ENCODE measurements around the gene SPATA9.

The SPATA9 gene, protein sequence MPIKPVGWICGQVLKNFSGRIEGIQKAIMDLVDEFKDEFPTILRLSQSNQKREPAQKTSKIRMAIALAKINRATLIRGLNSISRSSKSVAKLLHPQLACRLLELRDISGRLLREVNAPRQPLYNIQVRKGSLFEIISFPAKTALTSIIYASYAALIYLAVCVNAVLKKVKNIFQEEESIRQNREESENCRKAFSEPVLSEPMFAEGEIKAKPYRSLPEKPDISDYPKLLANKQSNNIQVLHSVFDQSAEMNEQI

DNA sequence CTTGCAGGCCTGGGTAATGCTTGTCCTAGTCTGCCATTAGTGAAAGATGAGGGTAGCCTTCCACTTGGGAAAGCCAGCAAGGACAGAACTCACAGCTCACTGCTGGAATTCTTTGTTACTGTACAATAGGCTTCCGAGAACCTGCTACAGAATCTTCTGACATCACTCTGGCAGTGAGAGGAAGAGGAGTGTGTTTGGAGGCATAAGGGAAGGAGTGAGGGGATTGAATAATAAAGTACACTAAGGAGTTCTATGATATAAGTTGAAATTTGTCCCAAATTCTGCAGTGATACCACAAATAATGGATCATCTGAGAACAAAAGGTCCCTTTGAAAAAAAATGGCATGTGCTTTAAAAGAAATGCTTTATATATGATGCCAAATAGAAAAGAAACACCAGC is at the start of gene SPATA9:
Gene SPATA9 (minus strand): TSS at position 101 of the 400 bp plus-strand sequence. CDS start 137 bp downstream, outside the sequence.
- DNase-seq (ENCODE audit: low spot score), result no peak

DNA sequence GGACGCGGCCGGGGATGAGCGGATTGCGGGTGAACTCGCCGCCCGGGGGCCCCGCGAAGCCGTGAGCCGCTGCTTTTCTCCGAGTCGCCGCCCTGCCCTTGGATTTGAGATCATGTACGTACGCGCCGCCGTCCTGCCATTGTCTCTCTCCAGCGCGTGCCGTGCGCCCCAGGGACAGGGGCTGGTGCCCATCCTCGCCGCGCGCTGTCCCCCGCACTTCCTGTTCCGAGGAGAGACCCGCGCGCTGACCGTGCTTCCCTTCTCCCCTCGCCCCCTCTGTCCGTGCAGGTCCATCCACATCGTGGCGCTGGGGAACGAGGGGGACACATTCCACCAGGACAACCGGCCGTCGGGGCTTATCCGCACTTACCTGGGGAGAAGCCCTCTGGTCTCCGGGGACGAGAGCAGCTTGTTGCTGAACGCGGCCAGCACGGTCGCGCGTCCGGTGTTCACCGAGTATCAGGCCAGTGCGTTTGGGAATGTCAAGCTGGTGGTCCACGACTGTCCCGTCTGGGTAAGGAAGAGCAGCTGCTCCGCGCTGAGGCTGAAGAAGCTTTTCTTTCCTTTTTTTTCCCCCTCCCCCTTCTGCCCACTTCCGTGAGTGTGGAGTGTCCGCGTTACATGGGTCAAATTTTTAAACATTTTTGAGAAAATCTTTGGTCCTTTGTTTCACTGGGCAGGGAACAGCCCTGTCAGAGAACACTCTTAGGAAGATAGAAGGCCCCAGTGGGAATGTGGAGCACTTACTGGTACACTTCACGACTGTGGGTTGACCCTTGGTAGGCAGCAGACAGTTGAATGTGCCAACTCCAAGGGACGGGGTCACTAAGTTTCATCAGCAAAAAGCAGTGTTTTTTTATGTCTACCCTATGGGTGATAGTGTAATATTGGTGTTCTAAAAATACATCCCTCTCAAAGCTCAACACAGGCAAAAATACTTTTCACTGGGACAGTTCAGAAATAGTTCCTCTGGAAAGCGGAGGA is 49.1 kb upstream of the SPATA9 start:
- no peak for DNase-seq (ENCODE audit: low spot score)

DNA sequence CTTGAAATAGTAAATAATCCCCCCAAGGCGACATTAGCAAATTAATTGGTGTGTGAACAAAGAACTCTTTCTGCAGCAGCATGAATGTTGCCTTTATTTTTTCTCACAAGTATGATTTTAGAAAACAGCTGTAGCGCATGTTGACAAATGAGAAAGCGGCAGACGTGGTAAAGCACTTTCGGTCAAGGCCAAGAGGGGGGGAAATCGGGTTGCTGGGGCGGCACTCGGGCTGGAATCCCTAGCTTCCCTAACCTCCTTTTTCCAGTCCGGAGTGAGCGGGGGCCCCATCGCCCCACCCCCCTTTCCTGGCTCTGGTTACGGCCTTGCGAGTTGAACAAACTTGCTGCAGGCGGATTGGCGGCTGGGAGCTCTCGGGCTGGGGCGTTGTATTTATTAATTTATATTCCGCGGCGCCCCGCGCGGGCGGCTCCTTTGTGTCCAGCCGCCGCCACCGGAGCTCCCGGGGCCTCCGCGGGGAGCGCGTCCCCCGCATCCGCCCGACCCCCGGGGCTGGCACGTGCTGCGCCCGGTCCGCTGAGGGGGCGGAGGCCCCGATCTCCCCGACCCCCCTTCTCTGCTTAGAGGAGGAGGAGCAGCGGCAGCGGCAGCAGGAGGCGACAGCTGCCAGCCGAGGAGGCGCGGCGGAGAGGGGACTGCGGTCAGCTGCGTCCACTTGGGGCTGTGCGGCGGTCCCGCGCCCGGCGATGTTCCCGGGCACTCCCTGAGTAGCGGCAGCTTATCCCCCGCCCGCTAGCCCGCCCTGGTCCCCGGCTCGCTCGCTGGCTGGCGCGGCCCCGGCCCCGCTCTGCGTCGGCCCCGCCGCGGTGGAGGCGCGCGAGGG is 48.2 kb upstream of the SPATA9 start, which contains the start of gene RHOBTB3:
Gene RHOBTB3 (plus strand): TSS at position 607 of the 841 bp plus-strand sequence. CDS start 347 bp downstream, outside the sequence.
- peak; percentile 76 for DNase-seq (ENCODE audit: low spot score)

DNA sequence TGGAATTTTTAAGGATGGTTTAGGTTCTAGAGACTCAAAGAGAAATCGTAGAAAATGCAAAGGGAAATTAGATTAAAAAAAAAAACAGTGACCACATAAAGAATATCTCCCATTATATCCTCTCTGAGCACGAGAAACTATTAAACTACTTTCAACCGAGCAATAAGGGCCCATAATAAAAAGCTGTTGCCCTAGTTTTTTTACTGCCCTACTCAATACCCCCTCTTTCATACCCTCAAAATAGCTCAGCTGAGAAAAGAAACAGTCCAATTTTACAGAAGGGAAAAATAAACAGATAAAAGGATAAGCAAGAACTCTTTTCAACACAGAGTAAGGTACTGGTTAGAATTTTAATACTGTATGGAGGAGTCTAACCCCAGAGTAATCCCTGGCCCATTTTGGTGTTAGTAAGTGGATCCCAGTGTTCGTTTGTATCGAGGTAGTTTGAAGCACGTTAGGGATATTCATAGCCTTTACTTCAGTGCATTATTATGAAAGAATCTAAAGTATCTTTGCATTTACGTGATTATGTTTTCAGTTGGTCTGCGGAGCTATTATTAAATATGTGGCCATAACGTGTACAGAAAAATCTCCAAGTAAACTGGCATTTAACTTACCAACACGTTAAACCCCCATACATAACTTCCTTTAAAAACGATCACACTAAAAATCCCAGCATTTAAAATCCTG is 47.4 kb upstream of the SPATA9 start:
- DNase-seq (ENCODE audit: low spot score), result no peak

DNA sequence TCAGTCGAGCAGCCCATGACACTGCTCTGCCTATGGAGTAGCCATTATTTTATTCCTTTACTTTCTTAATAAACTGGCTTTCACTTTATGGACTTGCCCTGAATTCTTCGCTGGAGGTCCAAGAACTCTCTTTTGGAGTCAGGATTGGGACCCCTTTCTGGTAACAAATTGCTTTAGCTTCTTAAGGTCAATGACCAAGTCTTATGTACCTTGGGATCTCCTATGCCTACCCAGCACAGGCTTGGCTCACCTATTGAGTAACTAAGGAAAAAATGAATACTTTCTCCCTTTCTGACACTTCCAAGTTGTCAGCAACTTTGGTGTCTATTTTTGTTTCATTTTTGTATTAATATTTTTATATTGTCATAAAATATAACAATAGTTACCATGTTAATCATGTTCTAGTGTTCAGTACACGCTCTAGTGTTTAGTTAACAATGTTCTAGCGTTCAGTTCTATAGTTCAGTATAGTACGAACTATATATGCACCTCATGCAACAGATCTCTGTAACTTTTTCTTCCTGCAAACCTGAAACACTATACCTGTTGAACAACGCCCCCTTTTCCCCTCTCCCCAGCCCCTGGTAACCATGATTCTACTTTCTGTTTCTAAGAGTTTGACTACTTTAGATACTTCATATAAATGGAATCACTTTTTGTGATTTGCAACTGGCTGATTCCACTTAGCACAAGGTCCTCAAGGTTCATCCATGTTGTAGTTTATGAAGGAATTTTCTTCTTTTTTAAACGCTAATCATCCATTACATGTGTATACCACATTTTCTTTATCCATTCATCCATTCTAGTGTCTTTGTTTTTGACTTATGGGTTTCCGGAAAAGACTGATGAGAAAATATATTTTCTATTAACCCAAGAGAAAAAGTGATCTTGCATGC is 46.6 kb upstream of the SPATA9 start:
- DNase-seq (ENCODE audit: low spot score), result no peak

DNA sequence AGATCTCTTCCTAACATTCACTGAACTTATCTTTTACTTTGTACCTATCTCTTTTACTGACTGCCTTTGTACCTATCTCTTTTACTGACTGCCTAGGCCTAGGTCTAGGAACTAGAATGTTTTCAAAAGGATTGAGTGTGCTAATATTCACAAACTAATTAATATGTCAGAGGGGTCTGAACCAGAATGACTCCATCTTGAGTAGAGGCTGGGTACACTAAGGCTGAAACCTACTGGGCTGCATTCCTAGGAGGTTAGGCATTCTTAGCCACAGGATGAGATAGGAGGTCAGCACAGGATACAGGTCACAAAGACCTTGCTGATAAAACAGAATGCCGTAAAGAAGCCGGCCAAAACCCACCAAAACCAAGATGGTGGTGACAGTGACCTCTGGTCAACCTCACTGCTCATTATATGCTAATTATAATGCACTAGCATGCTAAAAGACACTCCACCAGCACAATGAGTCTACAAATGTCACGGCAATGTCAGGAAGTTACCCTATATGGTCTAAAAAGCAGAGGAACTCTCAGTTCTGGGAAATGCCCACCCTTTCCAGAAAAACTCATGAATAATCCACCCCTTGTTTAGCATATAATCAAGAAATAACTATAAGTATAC is 45.8 kb upstream of the SPATA9 start:
- no peak for DNase-seq (ENCODE audit: low spot score)

DNA sequence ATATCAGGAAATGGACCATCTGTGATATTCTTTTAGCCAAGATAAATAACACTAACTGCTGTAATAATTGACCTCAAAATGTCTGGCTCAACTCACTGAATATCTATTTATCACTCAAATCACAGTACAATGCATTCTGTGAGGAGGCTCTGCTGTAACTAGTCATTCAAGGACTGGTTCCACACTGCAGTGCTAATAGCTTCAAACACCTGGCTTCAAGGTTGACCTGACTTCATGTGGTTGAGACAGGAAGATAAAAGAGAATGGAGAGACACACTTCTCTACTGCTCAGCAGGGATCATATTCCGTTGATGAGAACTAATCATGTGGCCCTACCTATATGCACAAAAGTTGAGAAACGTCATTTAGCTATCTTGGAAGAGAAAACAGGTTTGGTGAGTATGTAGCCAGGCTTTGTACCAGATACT is 45.0 kb upstream of the SPATA9 start:
- no peak for DNase-seq (ENCODE audit: low spot score)

DNA sequence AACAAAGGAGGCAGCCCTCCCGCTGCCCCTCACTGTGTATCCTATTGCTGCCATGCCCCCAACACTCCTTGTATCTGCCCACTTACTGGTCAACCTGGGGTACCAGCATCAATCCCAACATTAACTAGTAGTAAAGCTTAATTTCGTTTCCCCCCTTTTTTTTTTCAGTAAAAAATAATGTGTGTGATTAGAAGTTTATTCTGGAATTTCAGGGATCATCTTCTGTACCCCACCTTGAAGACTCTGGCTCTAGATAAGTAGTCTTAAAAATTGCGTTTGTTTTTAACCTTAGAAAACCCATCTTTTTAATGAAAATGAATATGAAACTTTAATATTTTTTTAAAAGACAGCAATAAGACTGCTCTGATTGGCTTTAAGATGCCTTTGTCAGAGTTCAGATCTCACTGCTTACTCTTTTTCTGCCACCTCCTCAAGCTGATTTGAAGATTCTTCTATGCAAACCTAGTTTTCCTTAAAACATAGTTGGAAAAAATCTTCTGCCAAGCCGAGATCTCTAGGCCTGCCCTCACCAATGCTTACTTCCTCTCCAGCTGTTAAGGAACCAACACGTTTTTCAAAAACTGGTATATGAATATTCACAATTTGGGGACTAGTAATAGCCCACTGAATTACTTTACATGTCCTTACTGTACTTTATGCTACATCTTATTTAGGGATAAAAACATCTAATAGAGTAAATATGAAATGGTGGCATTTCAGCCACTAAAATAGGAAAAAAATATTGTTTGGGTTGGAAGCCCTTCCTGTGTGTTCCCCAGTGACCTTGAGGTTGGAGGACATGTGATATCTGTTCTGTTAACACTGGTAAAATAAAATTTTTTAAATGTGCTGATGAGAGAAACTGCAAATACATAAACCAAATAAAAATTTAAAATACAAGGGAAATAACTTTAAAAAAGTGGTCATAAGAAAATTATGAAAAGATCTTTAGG is 44.3 kb upstream of the SPATA9 start:
- no peak for DNase-seq (ENCODE audit: low spot score)

DNA sequence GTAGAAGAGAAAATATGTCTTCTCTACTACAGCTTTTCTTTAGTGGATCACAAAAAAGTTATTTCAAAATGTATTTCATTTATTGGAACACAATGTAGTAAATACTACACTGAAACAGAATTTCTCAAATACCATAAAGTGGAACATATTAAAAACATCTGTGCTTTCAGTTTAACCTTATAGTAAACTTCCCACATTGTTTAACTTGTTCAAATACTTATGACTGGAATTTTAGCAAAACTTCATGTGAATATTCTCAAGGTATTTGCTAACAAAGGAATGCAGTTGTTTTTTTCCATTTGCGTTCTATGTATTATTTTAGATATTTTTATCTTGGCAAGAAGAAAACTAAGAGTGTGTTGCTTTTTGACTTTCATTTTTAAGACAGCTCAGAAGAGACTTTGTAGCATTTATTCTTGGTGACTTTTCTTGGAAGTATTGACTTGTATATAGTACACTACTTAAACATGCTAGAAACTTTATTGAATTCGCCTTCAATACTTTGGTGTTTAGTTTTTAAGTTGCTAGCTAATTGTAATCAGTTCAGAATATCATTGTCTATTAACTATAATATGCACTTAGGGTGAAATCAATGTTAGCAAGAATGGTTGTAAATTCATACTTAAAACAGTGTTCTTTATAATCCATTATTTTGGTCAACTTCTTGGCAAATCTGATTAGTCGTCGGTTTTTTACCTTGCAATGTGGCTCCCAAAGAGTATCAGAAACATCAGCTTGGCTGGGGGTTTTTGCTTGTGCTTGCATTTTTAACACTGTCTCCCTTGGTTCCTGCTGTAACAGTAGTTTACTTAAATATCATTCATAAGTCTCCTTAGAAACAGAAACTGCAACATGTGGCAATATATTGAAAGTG is 43.4 kb upstream of the SPATA9 start:
- DNase-seq (ENCODE audit: low spot score), result no peak

DNA sequence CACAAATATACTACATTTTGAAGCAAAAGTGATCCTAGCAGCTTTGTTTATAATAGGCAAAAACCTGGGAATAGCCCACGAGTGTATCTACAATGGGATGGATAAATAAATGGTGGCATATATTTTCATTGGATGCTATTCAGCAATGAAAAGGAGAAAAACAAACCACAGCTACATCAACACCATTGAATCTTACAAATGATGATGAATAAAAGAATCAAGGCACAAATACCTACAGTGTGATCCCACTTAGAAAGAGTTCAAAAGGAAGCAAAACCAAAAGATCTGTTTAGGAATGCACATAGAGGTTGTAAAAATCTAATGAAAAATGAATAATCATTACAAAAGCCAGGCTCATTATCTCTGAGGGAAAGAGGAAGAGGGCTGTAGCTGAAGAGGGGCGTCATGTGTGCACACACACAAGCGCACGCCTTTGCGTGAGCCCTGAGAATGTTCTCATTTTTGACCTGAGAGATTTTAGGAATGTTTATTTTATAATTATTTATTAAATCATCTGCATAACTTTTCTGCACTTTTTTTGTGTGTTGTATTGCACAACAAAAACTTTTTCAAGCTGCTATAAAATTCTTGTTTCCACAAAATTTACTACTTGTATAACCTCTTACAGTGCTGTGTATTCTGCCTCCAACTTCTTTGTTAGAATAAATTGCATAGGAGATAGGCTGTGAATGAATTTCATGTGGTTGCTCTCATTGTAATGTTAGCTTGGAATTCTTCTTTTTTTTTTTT is 42.5 kb upstream of the SPATA9 start:
- DNase-seq (ENCODE audit: low spot score), result no peak

DNA sequence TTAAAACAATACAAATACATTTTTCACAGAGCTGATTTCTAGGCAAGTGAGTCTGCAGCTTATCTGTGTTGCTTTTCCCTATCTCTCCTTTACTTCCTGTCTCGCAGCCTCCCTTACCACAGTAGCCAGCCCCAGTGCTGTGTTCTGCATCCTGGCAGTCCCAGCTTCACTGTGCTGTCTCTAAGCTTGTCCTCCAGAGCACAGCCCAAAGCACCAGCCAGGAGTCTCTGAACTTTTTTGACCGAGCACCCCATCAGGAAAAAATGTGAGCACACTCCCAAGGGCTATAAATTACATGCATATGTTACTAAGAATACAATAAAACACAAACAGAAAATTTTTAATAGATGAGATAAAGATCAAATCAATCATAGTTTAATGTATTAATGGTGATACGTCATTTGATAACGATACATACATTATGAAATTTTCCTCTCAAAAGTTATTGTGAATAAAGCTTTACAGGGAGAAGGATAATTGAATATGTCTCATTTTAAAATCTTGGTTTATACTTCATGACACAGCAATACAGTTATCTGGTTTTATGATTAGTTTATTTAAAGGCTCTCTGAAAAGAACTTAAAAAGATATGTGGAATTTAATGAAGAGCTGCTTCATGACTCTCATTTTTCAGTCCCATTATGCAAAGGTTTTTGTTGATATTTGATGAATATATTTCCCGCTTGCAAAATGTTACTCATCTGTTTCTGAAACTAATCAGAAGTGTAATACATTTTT is 41.0 kb upstream of the SPATA9 start:
- no peak for DNase-seq (ENCODE audit: low spot score)

DNA sequence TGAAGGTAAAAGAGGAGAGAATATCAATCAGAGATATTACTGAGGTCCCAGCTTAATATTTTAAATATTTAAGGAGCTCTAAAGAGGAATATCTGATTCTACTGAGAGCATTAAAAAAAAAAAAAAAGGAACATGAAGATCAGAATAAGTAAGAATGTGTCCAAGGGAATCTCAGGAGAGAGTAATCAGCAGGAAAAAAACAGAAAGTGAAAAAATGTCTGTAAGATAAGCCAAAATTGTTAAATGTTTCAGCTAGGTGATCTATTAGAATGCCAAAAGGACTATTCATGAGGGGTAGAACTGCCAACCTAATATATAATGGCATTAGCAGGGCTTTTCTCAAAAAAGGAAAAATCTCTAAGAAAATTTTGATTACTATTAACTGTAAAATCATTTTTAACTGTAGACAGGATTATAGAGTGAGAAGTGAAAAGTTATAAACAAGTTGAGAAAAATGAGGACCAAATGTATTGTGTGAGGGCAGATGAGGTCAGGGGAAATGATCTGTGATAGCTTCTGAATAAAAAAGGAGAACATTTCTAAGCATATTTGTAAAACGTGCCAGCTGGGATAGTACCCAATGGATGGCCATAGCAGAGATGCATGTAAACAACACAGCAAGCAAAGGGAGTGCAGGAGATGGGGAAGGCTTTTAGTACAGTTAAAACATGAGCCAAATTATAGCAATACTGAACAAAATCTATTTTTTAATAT is 38.9 kb upstream of the SPATA9 start:
- no peak for DNase-seq (ENCODE audit: low spot score)

DNA sequence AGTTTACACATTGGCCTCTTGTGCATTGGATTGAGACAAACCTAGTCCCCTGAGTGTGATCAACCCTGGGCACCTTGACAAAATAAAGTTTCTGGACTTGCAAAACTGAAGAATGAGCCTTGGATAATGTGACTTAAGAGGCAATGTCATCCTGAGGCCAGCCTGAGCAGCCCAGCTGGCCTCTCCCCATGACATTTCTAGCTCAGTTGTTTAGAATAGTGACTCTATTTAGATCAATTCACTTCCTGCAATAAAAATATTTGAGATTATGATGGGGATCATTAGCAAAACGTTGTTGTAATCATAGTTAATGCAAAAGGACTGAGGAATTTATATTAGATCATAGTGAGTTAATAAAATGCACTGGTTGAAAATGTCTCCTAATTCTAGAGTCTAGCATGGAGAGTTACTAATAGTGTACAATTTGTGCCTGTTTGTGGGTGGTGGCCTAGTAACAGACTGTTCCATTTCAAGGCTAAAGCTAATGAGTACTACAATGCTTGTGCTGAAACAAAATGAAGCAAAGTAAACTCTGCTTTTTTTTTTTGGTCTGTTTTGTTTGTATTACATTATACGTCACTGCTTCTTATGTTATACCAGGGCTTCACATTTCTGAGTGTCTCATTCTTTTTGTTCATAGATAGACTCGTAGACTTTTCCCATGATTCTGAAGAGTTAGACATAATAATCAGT is 37.4 kb upstream of the SPATA9 start:
- DNase-seq (ENCODE audit: low spot score), result no peak

DNA sequence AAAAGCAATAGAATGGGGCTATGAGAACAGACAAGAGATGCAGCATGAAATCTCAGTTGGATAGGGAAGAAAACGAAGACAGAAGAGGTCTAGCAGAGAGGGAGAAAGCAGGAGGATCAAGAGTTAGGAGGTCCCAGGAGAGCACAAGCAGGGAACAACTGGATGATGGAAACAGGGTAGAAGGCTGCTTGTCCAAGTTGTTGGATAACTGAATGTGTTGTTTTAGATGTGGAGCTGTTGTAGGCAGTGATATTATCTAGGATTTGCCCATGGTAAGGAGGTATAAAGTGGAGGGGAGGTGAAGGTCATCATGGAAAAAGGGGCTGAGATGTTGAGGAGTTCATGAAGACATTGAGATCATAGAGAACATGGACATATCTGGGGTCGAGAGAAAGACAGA is 35.9 kb upstream of the SPATA9 start:
- DNase-seq (ENCODE audit: low spot score), result no peak

DNA sequence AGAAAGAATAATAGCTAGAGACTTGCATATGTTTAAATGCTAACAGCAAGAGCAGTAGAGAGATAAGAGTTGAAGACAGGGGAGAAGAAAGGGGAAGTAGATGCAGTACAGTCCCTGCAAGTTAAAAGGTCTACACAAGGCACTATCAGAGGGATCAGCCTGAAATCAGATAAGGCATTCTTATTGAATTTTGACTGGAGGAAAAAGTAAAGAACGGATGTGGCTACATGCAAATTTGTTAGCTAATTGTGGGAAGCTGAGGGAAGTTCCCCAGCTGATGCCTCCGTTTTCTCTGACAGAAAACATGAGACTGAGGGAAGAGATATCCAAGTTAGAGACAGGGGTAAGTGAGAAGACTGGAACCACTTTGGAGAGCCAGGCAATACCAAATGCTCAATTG is 35.4 kb upstream of the SPATA9 start:
- no peak for DNase-seq (ENCODE audit: low spot score)
